Heart left ventricle (tissue), 16 donors: Measurements from ENCODE around the gene PRTG. TPM values are rescaled to one million over a fixed set of nuclear protein-coding genes. Genes with fewer than 3 reads are reported as not detected.
A peak's percentile ranks its signal among the peaks of the same experiment; 100 is the strongest.

Source experiments
- ATAC-seq, 4 donors: fragments of 200-7000 bp; cut with Tn5 transposase; one replicate each; pipeline ENCODE4 v1.9.1; 2020 to 2022; ENCODE audit warnings: moderate library complexity in 4 of 4, mild to moderate bottlenecking in 3 of 4, moderate number of reproducible peaks in 1 of 4
- DNase-seq, 5 donors: peaks; one replicate each; pipeline ENCODE4 v3.0.0-alpha.2; 2020
- H3K27ac ChIP-seq, 12 donors: fragments of 200-600 bp; sonication (generic) in 4 of 12; one replicate each; pipeline versions ENCODE4 v1.5.0 to v1.8.0; 2016 to 2022; ENCODE audit warnings: mild to moderate bottlenecking in 2 of 12
- H3K27me3 ChIP-seq, 9 donors: fragments of 200-600 bp; sonication (generic) in 2 of 9; one replicate each; pipeline versions ENCODE4 v1.5.1 to v1.8.0; 2016 to 2022; ENCODE audit warnings: mild to moderate bottlenecking in 3 of 9
- H3K36me3 ChIP-seq, 9 donors: fragments of 200-600 bp; sonication (generic) in 2 of 9; one replicate each; pipeline versions ENCODE4 v1.5.0 to v1.8.0; 2018 to 2022; ENCODE audit warnings: mild to moderate bottlenecking in 2 of 9
- H3K4me1 ChIP-seq, 12 donors: fragments of 200-600 bp; sonication (generic) in 4 of 12; one replicate each; pipeline versions ENCODE4 v1.5.0 to v1.8.0; 2016 to 2022; ENCODE audit warnings: mild to moderate bottlenecking in 3 of 12
- H3K4me3 ChIP-seq, 12 donors: fragments of 200-600 bp; sonication (generic) in 4 of 12; one replicate each; pipeline versions ENCODE4 v1.5.0 to v1.8.0; 2017 to 2022; ENCODE audit warnings: mild to moderate bottlenecking in 9 of 12, moderate library complexity in 4 of 12
- H3K9me3 ChIP-seq, 12 donors: fragments of 200-600 bp; sonication (generic) in 4 of 12; one replicate each; pipeline versions ENCODE4 v1.5.0 to v1.8.0; 2016 to 2022; ENCODE audit warnings: mild to moderate bottlenecking in 1 of 12
- POLR2A ChIP-seq, 2 donors: fragments of 450-650 bp; IDR thresholded peaks; one replicate each; pipeline ENCODE4 v1.6.1; 2017; ENCODE audit warnings: antibody characterized with exemption in 2 of 2, mild to moderate bottlenecking in 2 of 2, moderate library complexity in 2 of 2
- WGBS, 4 donors: extraction: QIAGEN DNeasy Blood & Tissue Kit in 2 of 4; methylation state at CpG; one replicate each; pipeline versions ENCODE4 v1.1.5 to v1.1.7; 2013 to 2018; 5-methylcytosine and 5-hydroxymethylcytosine counted together
- intact Hi-C, 10 donors: fragments of 100-400 bp; cut with DNase I; formaldehyde crosslinking; loops; one replicate each; pipeline versions ENCODE4 v1.11.1 to v1.14.2; 2022
- polyA plus RNA-seq, 2 donors: library from polyadenylated mRNA; stranded (reverse); fragments of 200-250 nt; gene quantifications; one replicate each; pipeline ENCODE4 v1.2.3, GENCODE V29; 2013
- total RNA-seq, 9 donors: library from RNA; depleted of rRNA in 2 of 9; stranded (reverse); fragments of >200 nt in 2 of 9; fragmentation: NEBNext Ultra II Directional in 3 of 9; extraction: Animal tissue kit (Norgen Biotek cat#: 25700) in 3 of 9; gene quantifications; one replicate each; pipeline versions ENCODE4 v1.1.0 to v1.2.4, GENCODE V29; 2016 to 2023
- TF ChIP-seq, protein P1 (sequence below), 12 donors: fragments of 200-600 bp; sonication (generic) in 4 of 12; IDR thresholded peaks; one replicate each; pipeline versions ENCODE4 v1.5.0 to v1.8.0; 2018 to 2022; ENCODE audit warnings: antibody characterized with exemption in 12 of 12, mild to moderate bottlenecking in 5 of 12
- donor health status: ischemic (EF 13 %, LVEDD 7.1; RV severe dilation, severe dysfunction).
- donor health status: healthy with polysubstance abuse.
- donor health status: DM: no; HTN: yes; CAD: no.
- donor health status: DM: no; HTN: no; CAD: no.
- donor health status: ischemic (EF 25% LVEDD 6.9; RV normal size, moderate dysfunction).
- donor health status: ischemic (EF 25% LVEDD 5.7; RV mildly dilated, moderate dysfunction).
- donor health status: healthy.
- donor health status: DM: yes; HTN: yes; CAD: no.
- donor health status: ischemic (EF 35%, LVEDD 5.7; RV mildly dilated, moderate dysfunction).
- donor health status: nonischemic (EF 11% LVEDD 7.7; RV severe dilation, severe dysfunction).
- donor health status: DM: yes; HTN: yes; CAD: no.
- donor health status: PGD.
- donor health status: ischemic (EF 29% LVEDD 5.4; RV normal size, mild dysfunction).
- donor health status: nonischemic (EF 23%, LVEDD 6.1; RV moderate dilation, normal function).

The PRTG gene
- total and polyA plus RNA-seq, 11 donors: 0.19 to 2.1 (median 1.1) TPM

DNA sequence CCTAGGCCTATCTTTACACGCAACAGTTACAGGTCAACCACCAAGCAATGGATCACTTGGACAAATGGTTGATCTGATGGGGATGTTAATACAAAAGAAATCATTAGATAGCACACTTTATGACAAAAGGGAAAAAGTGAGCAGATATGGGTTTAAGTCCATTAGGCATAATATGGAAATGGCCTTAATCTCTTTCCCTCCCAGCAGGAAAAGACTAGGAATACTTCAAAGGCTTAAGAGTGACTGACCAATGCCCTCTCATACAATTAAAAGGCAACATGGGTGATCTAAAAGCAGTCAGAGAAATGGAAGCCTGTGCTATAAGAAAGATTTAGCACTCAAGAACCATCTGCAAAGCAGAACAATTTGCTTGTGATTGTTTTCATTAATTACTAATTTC, 3.3 kb downstream of the PRTG start:
- intact Hi-C loops: loop anchor here in 4 of 10 donors (5.0 to 10.0 kb wide), 3 partner anchors 55 to 87 kb away; no protein-coding TSS in a partner anchor
- H3K27me3 ChIP-seq: peaks cover 0 to 52% (median 10%) of the 10 kb centered on the region in 9 donors
- WGBS, 4 donors: 99 to 100% (median 100%) methylated on average over 1 of the region's 1 CpG
- H3K9me3 ChIP-seq: no peaks in the 10 kb centered on the region
- no peak for DNase-seq
- TF ChIP-seq POLR2A (IDR thresholded peaks at IDR 0.05): no peak
- TF ChIP-seq, protein P1, sequence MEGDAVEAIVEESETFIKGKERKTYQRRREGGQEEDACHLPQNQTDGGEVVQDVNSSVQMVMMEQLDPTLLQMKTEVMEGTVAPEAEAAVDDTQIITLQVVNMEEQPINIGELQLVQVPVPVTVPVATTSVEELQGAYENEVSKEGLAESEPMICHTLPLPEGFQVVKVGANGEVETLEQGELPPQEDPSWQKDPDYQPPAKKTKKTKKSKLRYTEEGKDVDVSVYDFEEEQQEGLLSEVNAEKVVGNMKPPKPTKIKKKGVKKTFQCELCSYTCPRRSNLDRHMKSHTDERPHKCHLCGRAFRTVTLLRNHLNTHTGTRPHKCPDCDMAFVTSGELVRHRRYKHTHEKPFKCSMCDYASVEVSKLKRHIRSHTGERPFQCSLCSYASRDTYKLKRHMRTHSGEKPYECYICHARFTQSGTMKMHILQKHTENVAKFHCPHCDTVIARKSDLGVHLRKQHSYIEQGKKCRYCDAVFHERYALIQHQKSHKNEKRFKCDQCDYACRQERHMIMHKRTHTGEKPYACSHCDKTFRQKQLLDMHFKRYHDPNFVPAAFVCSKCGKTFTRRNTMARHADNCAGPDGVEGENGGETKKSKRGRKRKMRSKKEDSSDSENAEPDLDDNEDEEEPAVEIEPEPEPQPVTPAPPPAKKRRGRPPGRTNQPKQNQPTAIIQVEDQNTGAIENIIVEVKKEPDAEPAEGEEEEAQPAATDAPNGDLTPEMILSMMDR (IDR thresholded peaks at IDR 0.05): no peak
- no peak overlapping the region for H3K4me3 ChIP-seq
- ATAC-seq: no peak
- no peaks in the 10 kb centered on the region for H3K36me3 ChIP-seq
- H3K4me1 ChIP-seq: peaks cover 0 to 25% (median 9%) of the 10 kb centered on the region in 12 donors
- H3K27ac ChIP-seq: no peak overlapping the region

DNA sequence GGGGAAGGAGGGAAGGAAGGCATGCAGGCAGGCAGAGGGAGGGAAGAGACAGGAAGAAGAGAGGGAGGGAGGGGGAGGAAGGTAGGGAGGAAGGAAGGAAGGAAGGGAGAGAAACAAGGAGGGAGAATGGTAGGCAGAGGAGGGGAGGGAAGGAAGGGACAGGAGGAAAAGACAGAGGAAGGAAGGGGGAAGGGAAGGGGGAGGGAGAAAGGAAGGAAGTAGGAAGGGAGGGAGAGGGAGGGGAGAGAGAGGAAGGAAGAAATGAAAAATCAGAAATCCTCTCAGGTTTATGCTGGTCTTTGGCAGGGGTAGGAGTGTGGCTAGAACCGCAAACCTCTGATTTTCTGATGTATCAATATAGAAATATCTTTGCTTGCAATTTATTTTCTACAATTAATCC, 4.2 kb downstream of the PRTG start:
- 43 to 92% (median 70%) methylated on average over 1 of the region's 1 CpG for WGBS, 4 donors
- peak overlapping the region in 3 of 12 donors; percentile 20 to 25 (median 22) for H3K27ac ChIP-seq
- no peak for ATAC-seq

DNA sequence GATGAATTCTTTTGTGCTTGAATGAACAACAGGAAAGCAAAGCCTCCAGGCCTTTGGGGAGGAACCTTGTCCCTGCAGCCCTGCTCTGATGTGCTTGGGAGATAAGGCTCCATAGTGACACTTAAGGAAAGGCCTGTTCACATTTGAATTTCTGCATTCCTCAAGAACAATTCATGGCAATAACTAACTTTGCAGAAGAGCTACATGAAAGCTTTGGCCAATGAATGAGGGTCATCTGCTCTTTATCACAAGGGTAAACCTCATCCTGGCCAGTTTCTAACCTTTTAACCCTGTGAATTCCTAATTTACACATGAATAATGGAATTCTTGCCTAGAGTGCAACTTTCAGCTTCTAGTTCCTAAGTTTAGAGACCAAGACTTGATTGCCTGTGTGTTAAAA, 5.6 kb downstream of the PRTG start:
- TF ChIP-seq POLR2A (IDR thresholded peaks at IDR 0.05): no peak
- TF ChIP-seq, protein P1 (IDR thresholded peaks at IDR 0.05): no peak
- peak overlapping the region in 6 of 12 donors; percentile 16 to 54 (median 39) for H3K27ac ChIP-seq
- intact Hi-C loops: loop anchor here in 1 of 10 donors (10.0 kb wide), 1 partner anchor 53 kb away; no protein-coding TSS in a partner anchor
- DNase-seq (peak in 3 of 5 donors; percentile 15 to 39 (median 27)), ATAC-seq (peak in 3 of 4 donors; percentile 64 to 87 (median 66))
- H3K9me3 ChIP-seq: no peaks in the 10 kb centered on the region
- H3K27me3 ChIP-seq: peaks cover 0 to 31% (median 6%) of the 10 kb centered on the region in 9 donors
- no peaks in the 10 kb centered on the region for H3K36me3 ChIP-seq
- peak overlapping the region in 1 of 12 donors; percentile 0 for H3K4me3 ChIP-seq
- H3K4me1 ChIP-seq: peaks cover 0 to 16% (median 8%) of the 10 kb centered on the region in 12 donors

More for the DNA sequence above, 4.2 kb downstream of the PRTG start:
- no peaks in the 10 kb centered on the region for H3K36me3 ChIP-seq
- TF ChIP-seq POLR2A (IDR thresholded peaks at IDR 0.05): no peak
- TF ChIP-seq, protein P1 (IDR thresholded peaks at IDR 0.05): no peak
- no peak for DNase-seq
- peaks cover 0 to 25% (median 9%) of the 10 kb centered on the region in 12 donors for H3K4me1 ChIP-seq
- no peaks in the 10 kb centered on the region for H3K9me3 ChIP-seq
- peaks cover 0 to 44% (median 10%) of the 10 kb centered on the region in 9 donors for H3K27me3 ChIP-seq
- intact Hi-C loops: loop anchor here in 1 of 10 donors (10.0 kb wide), 1 partner anchor 54 kb away; no protein-coding TSS in a partner anchor
- no peak overlapping the region for H3K4me3 ChIP-seq

DNA sequence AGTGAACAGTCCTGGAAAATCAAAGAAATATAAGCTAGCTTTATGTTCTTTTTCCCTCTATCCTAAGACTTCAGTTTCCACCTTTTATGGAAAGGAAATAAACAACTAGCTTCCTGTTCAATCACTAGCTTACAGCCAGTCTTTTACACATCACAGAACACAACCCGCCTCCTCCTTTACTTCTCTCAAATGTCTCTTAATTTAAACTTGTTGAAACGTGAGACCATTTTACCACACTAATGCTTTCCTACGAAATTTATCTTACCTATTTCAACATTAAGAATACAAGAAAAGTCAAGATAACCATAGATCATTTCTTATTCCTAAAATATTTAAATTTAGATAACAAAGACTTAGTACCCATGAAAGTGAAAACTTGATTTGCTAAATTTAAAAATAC, 6.2 kb downstream of the PRTG start:
- ATAC-seq: no peak
- Histone ChIP-seq H3K9me3 (no peaks in the 10 kb centered on the region), H3K27ac (peak overlapping the region in 5 of 12 donors; percentile 16 to 54 (median 30)), H3K4me1 (peaks cover 0 to 13% (median 5%) of the 10 kb centered on the region in 12 donors), H3K36me3 (no peaks in the 10 kb centered on the region), H3K4me3 (no peak overlapping the region), H3K27me3 (peaks cover 0 to 25% (median 6%) of the 10 kb centered on the region in 9 donors)
- no peak for TF ChIP-seq POLR2A (IDR thresholded peaks at IDR 0.05)
- TF ChIP-seq, protein P1 (IDR thresholded peaks at IDR 0.05): no peak
- intact Hi-C loops: loop anchor here in 1 of 10 donors (10.0 kb wide), 1 partner anchor 52 kb away; no protein-coding TSS in a partner anchor
- 52 to 61% (median 57%) methylated on average over 3 of the region's 3 CpGs for WGBS, 4 donors
- DNase-seq: no peak
